ENCODE measurements around the gene DAP.

DAP gene

GRCh38 chr5:10756549-10756948 lies 4.5 kb downstream of the DAP start:
- TF ChIP-seq CTCF (IDR thresholded peaks at IDR 0.05), result no peak
- H3K4me3 ChIP-seq, result peak overlapping the region; percentile 3
- no peak for DNase-seq (ENCODE audit: low spot score)
- H3K27ac ChIP-seq, result peak overlapping the region in 1 of 2 donors; percentile 8

GRCh38 chr5:10753178-10753577 lies 7.9 kb downstream of the DAP start:
- no peak overlapping the region for H3K27ac ChIP-seq
- H3K4me3 ChIP-seq, result no peak overlapping the region
- DNase-seq (ENCODE audit: low spot score), result no peak
- no peak for TF ChIP-seq CTCF (IDR thresholded peaks at IDR 0.05)

- Histone ChIP-seq H3K4me3 (no peak overlapping the region), H3K27ac (no peak overlapping the region)
- TF ChIP-seq CTCF (IDR thresholded peaks at IDR 0.05), result no peak
- DNase-seq (ENCODE audit: low spot score), result no peak
These were observed 8.6 kb downstream of the DAP start for GRCh38 chr5:10752451-10752850.

GRCh38 chr5:10750909-10751308 lies 10.1 kb downstream of the DAP start:
- TF ChIP-seq CTCF (IDR thresholded peaks at IDR 0.05), result no peak
- no peak overlapping the region for H3K27ac ChIP-seq
- no peak overlapping the region for H3K4me3 ChIP-seq
- no peak for DNase-seq (ENCODE audit: low spot score)

- Histone ChIP-seq H3K4me3 (no peak overlapping the region), H3K27ac (no peak overlapping the region)
- no peak for TF ChIP-seq CTCF (IDR thresholded peaks at IDR 0.05)
- no peak for DNase-seq (ENCODE audit: low spot score)
These were observed 13.1 kb downstream of the DAP start for GRCh38 chr5:10747678-10748622.

GRCh38 chr5:10746711-10747110 lies 14.3 kb downstream of the DAP start:
- Histone ChIP-seq H3K4me3 (no peak overlapping the region), H3K27ac (no peak overlapping the region)
- no peak for DNase-seq (ENCODE audit: low spot score)
- no peak for TF ChIP-seq CTCF (IDR thresholded peaks at IDR 0.05)

GRCh38 chr5:10745133-10745532 lies 15.9 kb downstream of the DAP start:
- no peak for DNase-seq (ENCODE audit: low spot score)
- TF ChIP-seq CTCF (IDR thresholded peaks at IDR 0.05), result no peak
- H3K27ac ChIP-seq, result no peak overlapping the region

More at GRCh38 chr5:10745133-10745532, 15.9 kb downstream of the DAP start:
- H3K4me3 ChIP-seq, result no peak overlapping the region

All from coronary artery (tissue), 2 donors.